ENCODE measurements around the gene GP9.

Gene GP9

GRCh38 chr3:129028866-129029265 is 31.7 kb upstream of the GP9 start:
- DNase-seq (ENCODE audit: low read depth) = no peak

DNA sequence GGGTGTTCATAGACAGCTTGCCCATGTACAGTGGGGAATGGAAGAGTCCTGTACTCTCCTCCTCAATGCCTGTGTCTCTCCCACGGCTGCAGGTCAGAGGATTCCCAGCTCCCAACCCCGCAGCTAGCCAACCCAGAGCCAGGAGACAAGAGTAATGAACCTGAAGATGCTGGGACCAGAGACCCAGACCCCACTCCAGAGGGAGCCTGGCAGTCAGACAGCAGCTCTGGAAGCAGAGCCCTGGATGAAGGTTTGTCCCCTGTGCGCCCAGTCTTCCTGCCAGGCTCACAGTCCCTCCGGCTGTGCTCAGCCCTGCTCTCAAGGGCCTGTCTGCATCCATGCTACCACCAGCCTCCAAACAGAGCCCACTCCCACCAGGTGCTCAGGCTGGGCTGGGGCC is 30.0 kb upstream of the GP9 start:
- DNase-seq (ENCODE audit: low read depth) = no peak

DNA sequence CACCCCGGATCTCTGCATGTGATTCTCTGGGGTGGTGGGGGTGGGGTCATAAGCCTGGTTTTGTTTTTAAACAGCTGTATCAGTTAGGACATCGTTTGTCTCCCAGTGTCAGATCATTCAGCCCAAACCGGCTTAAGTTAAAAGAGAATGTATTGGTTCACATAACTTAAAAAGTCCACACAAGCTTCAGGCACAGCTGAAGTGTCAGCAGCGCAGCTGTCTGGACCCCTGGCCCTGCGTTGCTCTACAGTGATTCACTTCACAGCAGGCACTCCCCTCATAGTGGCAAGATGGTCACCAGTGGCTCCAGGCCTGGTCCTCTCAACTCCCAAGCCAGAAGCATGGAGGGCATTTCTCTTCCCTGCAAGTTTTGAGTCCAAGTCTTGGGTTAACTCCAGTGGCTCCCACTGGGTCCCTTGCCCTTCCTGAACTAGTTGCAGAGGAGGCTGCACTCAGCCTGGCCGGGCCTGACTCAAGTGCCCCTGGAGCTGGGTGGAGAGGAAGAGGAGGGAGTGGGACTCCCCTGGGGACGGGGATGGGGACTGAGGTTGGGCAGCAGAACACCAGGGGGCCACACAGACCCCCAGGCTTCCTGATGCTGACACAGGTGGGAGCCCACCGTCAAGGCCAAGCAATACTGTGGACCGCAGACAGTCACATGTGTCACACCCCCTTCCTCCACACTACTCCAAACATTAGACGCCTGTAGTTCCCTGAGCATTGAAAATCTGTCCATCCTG is 28.9 kb upstream of the GP9 start:
- DNase-seq (ENCODE audit: low read depth) = no peak

DNA sequence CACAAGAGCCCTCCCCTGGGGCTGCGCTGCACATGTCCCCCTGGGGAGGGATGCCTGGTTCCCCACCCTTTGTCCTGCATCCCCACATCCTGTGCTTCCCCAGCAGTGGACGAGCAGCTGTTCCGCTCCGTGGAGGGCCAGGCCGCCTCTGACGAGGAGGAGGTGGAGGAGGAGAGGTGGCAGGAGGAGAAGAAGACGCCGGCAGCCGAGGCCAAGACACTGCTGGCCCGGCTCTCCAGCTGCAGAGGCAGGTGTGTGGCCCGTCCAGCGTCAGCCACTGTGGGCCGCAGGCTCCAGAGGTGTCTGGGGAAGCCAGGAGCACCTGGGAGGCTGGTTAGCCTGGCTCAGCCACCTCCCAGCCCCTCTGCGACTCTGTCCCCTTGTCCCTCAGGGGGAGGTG is 27.9 kb upstream of the GP9 start:
- DNase-seq (ENCODE audit: low read depth) = no peak

DNA sequence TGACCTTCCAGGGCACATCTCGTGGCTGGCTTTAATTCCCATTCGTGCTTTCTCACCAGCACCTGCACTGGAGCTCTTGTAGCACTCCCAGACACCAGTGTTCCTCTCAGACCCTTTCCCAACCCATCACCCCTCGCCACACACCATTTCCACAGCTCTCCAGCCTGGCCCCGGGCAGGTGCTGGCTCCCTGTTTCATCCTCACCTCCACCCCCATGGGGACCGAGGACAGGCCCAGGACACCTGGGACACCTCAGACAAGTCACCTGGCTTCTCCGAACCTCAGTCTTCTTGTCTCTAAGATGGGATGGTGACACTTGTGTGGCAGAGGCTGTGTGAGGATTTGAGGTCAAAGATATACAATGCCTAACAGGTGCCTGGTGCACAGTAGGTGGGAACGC is 27.4 kb upstream of the GP9 start:
- DNase-seq (ENCODE audit: low read depth) = no peak

DNA sequence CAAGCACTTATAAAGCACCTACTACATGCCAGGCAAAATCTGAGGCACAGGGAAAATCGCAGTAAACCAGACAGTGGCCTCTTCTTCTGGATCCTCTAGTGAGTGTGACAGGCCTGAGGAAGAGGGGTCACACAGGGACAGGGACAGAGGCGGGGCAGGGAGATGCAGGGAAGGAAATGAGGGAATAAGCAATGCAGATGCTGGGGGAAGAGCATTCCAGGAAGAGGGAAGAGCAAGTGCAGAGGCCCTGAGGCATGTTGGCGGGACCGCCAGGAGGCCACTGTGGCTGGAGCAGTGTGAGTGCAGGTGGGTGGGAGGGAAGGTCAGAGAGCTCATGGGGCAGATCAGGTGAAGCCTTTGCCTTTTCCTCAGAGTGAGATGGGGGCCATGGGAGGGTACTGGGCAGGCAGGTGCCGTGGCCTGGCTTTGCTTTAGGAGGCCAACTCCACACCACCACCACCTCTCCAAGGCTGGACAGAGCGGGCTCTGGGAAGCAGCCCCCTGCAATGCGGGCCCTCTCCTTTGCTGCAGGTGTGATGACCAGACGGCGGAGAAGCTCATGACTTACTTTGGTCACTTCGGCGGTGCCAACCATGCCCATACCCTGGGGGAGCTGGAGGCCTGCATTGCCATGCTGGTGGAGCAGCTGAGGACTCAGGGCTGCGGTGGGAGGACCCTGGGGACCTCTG is 26.8 kb upstream of the GP9 start:
- no peak for DNase-seq (ENCODE audit: low read depth)

DNA sequence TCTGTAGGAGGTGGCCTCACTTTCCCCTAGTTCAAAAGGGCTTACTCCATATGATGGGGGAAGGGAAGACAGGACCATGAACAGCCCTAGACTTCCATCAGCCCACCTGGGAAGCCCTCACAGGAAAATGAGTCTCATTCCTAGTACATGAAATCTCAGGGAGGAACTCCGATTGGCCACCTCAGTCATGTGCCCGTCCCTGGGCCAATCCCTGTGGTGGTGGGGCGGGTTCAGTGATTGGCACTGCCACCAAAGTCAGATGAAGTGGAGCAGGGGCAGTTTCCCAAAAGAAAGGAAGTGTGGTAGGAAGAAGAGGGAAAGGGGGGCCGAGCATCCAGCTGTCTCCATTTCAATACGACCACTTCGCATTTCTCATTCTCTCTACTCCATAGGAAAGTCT is 25.9 kb upstream of the GP9 start:
- DNase-seq (ENCODE audit: low read depth) = no peak

- DNase-seq (ENCODE audit: low read depth) = no peak
Measured at GRCh38 chr3:129035360-129036221, 25.0 kb upstream of the GP9 start.

DNA sequence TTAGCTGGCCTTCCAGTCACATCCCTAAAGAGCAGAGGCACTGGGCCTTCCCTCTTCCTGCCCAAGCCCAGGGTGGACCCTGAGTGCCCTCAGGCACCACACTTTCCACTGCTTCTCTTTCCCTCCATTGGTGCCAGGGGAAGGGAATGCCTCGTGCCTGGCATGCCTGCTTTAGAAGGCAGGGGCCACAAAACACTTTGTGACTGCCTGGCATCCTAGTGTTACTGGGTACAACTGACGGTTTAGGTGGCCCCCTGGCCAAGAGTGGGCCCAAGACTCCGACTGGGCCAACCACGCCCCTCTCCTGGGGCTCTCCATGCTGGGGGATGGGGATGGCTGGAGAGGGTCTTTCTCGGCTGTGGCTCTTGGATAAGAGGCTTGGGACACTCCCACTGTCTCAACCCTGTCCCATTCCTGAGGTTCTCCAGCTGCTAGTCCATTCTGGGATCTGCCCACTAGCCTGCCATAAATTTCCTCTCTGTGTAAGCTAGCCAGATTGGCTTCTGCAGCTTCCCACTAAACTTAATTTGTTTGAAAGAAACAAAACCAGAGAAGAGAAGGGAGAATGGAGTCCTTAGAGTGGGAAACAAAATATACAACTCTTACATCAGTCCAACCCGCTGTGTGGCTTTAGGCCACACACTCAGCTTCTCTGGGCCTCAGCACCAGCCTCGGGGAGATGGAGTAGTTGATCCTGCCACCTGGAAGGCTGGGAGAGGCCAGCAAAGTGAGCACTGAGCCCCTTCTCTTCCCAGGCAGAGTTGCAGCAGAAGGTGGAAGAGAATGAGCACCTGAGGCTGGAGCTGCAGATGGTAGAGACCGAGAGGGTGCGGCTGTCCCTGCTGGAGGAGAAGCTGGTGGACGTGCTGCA is 24.1 kb upstream of the GP9 start:
- DNase-seq (ENCODE audit: low read depth) = no peak

- DNase-seq (ENCODE audit: low read depth) = no peak
Measured at GRCh38 chr3:129037093-129037419, 23.5 kb upstream of the GP9 start.

DNA sequence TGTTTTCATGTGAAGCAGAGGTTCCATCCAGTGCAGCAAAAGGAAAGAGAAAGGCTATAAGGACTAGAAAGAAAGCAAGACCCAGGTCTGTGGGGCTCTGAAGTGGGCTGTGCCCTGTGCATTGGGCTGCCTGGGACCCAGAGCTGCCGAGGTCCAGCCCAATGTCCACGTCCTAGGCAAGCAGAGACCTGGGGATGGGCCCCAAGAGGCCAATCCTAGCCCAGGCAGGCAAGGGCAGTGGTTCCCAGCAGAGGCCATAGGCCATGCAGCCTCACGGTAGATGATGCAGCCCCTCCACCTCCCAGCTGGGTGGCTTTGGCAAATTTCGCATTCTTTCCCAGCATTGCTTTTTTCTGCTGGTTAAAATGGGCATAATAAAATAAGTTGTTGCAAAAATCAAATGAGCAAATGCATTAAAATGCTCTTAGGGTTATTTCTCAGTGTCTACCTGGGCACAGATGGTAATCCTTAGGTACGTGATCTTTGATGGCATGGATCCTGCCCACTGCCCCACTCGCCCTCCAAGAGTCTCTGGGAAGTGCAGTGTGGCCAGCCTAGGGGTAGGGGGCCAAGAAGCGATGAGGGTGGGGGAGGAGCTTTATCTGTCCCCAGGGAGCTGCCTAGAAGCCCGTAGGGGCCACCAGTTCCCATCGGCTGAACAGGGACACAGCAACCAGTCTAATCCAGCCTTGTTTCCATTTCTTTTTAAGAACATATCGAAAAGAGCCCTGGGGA is 22.3 kb upstream of the GP9 start:
- no peak for DNase-seq (ENCODE audit: low read depth)

- no peak for DNase-seq (ENCODE audit: low read depth)
Measured at GRCh38 chr3:129039271-129040038, 21.1 kb upstream of the GP9 start.

DNA sequence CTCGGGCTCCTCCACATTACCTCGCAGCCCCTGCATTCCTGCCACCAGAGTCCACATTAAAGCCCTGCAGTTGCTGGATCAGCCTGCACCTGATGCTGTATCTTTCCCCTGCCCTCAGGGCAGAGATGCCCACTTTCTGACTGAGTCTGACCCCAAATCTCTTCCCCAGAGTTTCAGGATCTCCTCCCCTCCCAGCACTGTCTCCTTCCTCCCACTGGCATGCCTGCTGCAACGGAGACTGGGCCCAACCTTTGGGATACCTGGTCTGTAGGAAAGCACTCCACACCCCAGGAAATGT is 20.6 kb upstream of the GP9 start:
- no peak for DNase-seq (ENCODE audit: low read depth)

- DNase-seq (ENCODE audit: low read depth) = no peak
Measured at GRCh38 chr3:129040579-129041300, 19.8 kb upstream of the GP9 start.

- DNase-seq (ENCODE audit: low read depth) = no peak
Measured at GRCh38 chr3:129045675-129046036, 14.9 kb upstream of the GP9 start.

- no peak for DNase-seq (ENCODE audit: low read depth)
Measured at GRCh38 chr3:129046037-129046731, 14.4 kb upstream of the GP9 start.

- no peak for DNase-seq (ENCODE audit: low read depth)
Measured at GRCh38 chr3:129046732-129047552, 13.6 kb upstream of the GP9 start.

DNA sequence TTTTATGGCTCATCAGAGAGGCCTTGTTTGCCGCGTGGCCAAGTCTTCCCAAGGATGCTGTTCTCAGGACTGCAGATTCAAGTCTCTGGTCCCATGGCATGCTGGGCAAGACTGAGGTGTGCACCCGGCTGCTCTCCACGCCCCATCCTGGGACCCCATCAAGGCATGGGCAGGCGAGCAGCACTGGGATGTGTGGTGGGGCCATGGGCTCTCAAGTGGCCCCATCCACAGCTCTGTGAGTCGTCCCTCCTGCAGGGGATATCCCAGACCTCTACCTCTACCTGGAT is 13.1 kb upstream of the GP9 start:
- DNase-seq (ENCODE audit: low read depth) = no peak
